Stimulated activated CD4-positive, alpha-beta T cell treated with anti-CD3 and anti-CD28 coated beads, Interleukin-2, amount 100 ng/mL, for 24 hours (primary cell): ENCODE measurements around the gene MIPEP.

Experiments
- DNase-seq, 2 donors: peaks; one replicate each; pipeline ENCODE4 v3.0.0-alpha.2; 2020

The MIPEP gene

DNA sequence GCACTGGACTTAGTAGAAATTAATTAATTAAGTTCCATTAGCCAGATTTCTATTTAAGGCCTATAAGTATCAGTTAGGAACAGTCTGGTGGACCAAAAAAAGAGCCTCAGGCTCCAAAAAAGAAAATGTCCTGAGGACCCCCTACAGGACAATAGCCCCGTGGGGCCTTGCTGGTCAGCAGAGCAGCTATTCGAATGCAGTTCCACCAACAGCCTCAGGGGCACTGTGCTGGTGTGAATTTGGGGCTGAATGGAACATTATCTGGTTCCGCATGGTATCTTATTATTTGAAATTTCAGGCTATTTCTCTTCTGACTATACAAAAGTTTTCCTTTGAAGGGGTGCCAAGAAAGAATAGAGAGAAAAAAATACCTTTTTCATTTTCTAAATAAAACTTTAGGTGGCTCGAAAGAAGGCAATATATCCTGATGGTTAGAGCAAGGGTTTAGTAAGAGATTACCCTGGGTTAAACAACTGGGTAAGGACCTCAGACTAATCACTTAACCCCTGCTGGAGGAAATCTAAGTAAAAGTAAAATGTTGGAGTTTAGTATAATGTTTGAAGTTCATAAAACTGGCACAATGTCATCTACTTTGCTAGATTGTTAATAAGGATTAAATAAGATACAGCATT is 147.2 kb downstream of the MIPEP start:
- no peak for DNase-seq

DNA sequence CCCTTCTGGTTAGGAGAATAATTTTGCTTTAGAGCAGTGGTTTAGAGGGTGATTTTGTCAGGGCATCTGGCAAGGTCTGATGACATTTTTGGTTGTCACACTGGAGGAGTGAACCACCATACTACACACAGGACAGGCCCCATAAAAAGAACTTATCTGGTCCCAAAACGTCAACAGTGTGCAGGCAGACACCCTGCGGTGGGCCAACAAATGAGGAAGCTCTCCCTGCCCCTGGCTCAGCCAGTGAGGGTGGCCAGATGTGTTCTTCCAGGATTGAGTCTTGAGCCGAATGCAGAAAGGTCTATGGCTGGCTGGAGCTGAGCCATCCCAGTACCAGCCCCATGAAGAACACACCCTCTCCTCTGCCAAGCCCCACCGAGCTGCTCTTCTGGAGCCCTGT is 149.2 kb downstream of the MIPEP start:
- DNase-seq: no peak

DNA sequence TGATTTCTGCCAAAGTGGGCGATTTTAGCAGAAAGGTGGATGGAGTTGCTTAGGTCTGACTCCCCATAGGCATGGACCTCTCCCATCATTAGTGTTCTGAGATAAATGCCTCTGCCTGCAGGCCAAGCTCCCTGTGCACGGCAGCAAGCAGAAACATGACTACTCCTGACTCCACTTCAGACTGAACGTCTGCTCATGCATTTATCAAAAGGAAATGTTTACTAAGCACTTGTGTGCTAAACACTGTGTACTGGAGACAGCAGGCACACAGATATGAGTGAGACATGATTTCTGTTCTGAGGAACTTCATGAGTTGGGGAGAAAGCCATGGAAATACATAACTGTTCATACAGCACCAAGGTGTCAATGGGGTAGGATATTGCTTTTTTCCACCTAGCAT is 149.6 kb downstream of the MIPEP start:
- no peak for DNase-seq

DNA sequence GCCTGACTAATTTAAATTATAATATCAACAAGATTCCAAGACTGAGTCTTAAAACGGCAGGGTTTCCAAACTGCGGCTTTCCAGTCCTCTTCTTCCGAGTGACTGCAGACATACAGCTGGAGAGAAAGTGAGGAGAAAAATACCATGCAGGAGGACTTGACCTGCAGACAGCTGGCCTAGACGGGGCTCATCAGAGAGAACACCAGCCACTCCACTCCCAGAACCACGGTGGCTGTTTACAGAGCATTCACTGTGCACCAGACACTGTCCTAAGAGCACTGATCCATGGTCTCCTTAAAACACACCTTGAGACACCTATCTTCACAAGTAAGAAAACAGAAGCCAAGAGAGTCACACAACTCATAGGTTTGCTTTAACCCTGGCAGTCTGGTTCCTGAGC is 152.7 kb downstream of the MIPEP start:
- DNase-seq: no peak

DNA sequence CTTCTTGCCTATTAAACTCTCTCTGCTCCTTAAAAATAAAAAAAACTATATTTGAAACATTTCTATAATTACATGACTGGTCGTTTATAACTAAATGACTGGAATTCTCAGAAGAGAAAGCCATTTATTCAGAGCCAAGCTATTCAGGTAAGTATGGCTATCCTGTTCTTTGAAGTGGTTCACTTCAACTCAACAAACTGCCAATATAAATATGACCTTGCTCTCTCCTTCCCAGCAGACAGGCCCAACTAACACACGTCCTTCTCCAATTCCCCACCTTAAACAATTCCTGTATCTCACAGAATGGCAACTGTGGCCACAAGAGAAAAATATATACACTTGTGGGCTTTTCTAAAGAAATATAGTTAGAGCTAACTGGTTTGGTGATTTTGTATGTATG is 153.9 kb downstream of the MIPEP start:
- no peak for DNase-seq

DNA sequence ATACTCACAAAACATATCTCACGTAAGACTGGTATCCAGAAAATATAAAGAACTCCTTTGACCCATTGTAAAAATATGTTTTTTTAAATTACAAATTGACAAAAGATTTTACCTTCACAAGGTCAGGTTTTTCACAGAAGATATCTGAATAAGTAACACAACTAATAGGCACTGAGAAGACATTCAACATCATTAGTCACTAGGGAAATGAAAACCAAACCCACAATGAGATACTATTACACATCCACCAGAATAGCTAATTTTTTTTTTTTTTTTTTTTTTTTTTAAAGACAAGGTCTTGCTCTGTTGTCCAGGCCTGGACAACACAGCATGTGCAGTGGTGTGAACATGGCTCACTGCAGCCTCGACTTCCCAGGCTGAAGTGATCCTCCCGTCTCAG is 157.5 kb downstream of the MIPEP start:
- DNase-seq: no peak

DNA sequence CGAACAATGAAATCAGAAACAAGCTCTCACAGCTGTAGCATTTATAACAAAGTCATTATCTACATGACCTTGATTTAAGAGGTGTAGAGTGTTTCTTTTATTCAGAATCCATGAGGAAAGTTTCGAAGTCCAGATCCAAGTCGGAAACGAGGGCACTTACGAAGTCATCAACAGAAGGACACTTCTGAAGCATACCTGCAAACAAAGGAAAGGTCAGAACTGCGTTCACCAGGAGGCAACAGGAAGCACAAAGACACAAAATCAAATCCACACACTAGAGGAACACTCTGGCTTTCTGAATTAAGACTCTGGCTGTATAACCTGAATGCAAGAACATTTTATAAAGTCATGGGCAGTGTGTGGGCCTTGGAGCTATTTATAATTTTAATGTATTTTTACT is 158.9 kb downstream of the MIPEP start:
- no peak for DNase-seq

DNA sequence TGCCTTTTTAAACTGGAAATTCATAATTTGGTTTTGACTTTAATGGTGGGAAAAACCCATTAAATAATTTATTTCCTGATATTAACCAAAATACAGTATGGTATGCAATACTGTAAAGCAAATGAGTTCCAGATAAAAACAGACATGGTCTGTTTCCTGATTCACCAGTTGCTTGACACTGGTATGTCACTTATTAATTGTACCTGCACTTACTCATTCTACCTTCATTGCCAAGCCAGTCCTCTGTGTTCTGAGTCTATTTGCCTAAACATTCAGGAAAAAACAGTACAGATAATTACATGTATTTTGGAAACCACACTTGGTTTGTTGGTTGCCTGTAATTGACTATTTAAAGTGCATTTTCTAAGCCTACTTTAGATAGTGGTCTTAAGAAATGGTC is 159.7 kb downstream of the MIPEP start:
- no peak for DNase-seq

DNA sequence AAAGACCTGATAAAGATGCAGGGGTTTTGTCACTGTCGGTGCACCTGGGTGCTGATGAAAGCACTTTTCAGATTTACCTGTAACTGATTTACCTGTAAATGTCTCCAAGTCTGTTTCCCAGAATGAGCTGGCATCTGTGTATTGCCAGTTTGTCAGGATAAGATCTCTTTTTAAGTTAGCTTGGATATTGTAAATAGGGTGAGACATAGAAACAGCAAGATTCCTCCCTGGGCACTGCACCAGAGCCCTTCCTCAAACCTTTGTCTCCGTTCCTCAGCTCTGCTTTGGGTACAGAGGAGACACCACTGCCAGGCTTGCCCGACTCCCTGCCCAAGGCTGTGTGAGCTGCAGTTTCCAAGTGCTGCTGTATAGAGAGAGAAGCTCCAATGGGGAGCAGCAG is 160.4 kb downstream of the MIPEP start:
- DNase-seq: no peak

DNA sequence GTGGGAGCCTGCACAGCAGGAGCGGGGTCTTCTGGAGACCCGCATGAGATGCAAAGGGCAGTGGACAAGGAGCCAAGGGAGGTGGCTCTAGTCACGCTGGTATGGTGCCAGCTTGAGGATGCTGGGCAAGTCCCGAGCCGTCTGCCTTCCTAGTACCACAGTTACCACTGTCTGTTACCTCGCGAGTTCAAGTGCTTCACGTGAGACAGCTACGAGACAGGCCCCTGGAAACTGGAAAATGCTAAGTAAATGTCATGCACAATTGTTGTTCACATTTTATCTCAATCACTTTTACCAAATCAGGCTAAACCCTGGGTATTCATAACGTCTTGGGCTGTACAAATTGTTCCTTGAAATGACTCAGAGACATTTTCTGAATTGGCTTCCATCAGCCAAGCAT is 163.3 kb downstream of the MIPEP start:
- no peak for DNase-seq

DNA sequence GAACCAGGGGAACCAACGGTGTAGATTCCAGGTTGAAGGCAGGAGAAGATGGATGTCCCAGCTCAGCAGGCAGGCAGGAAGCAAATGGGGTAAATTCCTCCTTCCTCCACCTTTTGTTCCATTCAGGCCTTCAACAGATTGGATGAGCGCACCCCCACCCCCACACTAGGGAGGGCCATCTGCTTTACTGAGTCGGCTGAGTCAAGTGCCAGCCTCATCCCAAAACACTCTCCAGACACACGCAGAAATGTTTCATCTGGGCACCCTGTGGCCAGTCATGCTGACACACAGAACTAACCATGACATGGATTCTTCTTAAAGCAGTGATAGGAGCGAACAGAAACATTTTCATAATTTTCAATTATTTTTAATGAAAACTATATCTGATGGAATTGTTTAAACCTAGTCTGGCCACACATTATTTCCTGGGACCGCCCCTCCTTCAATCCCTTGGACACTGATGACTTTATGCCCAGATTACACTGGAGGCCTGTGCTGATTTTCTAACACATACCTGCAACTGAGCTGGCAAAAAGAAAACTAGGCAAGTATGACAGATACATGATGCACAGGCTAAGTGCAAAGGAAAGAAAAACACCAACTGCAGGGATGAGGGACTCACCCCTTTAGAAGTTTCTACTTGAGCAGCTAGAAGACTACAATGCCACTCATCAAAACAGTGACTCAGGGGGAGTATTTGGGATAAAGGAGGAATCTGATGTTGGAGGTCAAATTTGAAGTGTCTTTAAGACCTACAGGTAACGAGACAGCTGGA is 164.8 kb downstream of the MIPEP start:
- no peak for DNase-seq

DNA sequence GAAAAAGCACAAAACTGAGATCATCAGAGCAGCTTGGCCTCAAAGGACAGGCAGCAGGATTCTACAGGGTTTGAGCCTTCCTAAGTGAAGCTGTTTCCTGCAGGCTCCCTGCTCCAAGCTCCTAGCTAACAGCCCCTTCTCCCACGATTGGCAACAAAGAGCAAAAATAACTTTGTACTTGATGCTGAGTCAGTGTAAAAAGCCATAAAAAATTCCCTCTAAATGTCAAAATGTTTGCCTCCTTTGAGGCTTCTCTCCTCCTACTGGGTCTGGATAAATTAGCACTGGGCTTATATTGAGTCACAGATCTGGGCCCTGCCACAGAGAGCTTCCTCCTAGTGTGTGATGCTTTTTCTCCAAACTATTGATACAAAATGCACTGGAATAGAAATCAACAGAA is 165.7 kb downstream of the MIPEP start:
- no peak for DNase-seq

DNA sequence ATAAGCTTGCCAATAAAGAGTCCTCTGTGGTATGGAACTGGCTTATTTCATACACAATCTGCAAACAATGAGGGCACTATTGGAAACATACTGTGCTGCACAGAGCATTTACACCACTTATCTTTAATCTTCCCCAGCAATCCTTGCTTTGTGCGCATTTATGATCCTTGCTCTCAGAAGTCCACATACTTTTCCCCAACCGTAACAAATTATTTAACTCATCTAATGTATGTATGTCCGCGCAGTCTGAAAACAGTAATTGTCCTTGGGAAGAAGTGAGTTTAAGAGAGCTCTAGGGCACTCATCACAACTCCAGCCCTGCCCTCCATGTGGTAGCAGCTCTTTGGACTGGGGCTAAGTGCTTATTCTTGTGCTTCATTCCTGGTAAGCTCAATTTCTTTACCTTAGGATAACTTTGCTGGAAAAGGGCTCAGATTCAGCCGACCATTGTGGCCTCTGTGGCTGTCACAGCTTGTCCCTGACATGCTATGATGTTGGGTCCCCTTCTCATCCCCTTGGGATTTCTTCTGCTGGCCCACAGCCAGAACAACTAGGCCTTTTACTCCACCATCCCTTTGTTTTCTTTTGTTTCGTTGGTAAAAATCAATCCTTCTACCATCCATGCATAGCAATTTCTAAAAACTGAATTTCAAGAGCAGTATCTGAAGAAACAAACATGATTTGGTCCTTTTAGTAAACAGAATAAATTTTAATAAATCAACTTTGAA is 166.3 kb downstream of the MIPEP start:
- DNase-seq: no peak

DNA sequence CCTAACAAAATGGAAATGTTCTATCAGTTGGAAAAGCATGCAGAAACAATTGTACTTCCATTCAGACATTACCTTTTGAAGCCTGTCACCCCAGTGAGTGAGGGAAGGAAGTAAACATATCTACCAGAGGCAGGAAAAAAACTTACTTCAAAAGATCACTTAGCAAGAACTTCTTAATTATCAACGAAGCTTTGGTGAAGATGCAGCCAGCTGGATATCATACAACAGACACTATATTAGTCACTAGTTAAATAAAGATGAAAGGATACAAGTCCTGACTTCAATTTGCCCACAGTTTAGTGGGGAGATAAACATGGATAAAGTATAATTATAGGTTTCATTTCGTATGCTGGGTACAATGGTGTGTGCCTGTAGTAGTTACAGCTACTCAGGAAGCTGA is 170.2 kb downstream of the MIPEP start:
- DNase-seq: no peak

DNA sequence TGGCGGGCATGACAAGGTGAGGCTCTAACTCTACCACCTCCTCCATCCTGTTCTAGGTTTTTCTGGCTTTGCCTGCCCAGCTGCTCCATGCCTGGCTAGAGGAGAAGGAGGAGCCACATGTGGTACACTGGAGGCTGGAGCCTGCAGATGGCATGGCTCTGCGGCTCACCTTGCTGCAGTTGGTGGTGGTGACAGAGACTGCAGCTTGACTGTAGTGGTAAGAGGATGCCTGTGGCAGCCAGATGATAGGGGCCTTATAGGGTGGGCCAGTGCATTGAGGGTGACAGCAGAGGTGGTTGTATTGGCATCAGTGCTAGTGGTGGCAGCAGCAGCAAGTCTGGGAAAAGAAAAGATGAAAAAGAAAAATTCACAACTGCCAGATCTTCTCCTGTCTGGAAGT is 172.8 kb downstream of the MIPEP start:
- no peak for DNase-seq

DNA sequence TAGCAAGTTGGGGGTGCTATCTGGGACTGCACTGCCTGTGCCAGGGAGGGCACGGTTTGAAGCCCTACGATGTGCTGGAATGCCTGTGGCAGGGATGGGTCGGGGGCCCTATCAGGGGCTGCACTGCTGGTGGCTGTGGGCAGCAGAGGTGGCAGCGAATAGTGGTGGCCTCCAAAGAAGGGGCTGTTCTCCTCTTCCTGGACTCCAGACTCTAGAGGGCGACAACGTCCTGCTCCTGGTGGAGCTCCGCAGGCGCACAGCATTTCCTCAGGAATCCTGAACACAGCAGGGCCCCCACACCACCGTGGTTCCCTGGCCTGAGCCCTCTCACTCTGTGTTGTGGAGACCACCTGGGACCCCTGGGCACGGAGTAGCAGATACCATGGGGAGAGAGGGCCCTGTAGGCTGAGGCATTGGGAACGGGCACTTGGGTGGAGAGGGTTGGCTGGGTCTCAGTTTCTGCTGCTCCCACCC is 173.4 kb downstream of the MIPEP start:
- DNase-seq: peak in 1 of 2 donors; percentile 20

DNA sequence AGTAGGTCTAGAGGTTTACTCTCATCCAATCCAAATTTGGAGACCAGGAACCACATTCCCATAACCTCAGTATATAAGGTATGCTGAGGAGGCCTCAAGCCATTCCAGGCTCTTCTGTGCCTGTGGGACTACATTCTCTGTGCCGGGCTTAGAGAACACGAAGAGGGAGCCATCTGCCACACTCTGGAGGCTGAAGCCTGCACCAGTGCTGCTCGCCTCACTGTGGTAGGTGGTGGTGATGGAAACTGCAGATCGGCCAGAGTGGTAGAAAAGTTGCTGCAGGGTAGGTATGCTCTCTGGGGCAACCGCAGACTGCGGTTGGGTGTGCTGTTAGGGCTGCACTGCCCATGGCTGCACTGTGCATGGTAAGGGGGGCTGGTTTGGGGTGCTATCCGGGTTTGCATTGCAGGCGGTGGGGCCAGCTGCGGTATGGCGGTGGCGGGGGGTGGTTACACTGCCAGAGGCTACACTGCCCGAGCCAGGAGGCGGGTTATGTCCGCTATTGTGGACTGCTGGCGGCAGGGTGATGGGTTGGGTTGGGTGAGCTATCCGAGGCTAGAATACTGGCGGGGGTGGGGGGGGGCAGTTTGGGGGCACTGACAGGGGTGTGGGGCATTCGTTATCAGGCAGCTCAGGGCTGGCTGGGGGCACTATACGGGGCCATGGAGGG is 174.0 kb downstream of the MIPEP start:
- DNase-seq: no peak

DNA sequence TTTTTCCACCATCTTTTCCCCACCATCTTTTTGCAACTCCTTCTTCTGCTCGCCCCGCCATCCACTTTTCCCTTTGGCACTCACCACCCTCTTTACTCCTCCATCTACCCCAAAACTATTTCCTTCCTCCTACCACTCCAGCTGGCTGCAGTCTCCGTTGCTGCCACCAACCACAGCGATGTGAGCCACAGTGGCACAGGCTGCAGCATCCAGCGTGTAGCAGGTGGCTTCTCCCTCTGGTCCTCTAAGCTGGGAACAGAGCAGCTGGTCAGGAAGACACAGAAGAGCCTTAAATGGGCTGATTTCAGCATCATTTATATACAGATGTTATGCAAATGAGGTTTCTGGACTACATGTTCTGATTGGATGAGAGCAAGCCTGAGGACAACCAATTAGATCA is 174.5 kb downstream of the MIPEP start:
- no peak for DNase-seq

DNA sequence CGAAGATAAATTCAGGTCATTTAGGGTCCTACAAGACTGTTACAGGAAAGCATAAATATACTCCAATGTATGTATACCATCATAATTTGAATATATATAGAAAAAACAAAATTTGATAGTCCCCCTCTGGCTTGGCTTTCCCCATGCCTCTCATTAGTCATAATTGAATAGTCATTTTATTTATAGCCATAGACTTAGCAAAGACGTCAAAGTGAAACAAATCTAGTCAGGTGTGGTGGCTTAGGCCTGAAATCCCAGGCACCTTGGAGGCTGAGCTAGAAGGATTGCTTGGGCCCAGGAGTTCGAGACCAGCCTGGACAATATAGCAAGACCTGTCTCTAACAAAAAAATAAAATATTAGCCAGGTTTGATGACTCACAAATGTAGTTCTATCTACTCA is 177.8 kb downstream of the MIPEP start:
- DNase-seq: no peak

DNA sequence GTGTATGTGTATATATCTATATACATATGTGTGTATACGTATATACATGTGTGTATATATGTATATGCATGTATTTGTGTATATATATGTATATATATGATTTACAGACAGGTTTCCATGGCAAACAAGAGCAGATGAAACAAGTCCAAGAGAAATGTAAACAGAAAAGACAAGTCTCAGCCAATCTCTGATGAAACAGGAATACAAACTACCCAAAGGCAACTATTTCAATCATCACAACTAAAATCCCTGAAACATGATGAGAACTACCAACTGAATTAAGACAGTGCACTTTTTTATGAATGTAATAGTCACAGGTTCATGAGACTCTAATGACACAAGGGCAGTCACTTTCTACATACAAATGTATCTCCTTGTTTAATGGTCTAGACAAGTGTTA is 178.8 kb downstream of the MIPEP start:
- no peak for DNase-seq

DNA sequence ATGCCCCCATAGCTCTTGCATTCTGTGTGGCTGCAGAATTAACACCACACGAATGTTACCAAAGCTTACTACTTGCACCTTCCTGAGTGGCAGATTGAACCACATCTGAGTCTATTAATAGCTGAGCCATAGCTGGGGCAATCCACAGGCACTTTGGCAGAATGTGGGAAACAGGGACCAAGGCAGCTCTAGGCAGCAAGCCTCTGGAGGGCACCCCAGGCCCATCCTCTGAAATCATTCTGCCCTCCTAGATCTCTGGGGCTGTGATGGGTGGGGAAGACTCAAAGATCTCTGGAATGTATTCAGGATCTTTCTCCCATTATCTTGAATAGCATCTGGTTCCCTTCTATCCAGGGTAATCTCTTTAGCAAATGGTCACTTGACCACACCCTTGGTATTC is 179.7 kb downstream of the MIPEP start:
- DNase-seq: no peak

DNA sequence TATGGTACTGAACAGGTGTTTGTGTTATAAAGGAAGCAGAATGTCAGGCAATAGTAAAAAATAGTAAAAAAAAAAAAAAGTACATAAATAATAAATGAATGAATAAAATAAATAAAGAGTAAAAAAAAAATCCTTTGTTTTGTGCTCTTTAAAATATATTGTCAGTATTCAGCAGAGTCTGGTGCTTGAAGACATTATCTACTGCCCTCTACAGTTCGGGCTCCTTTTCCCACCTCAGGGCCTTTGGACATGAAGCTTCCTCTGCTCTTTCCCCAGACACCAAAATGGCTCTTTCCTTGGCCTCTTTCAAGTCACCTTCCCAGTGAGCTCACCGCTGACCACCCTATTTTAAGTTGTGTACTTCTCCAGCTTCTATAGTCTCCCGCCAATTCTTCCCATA is 181.5 kb downstream of the MIPEP start:
- no peak for DNase-seq

DNA sequence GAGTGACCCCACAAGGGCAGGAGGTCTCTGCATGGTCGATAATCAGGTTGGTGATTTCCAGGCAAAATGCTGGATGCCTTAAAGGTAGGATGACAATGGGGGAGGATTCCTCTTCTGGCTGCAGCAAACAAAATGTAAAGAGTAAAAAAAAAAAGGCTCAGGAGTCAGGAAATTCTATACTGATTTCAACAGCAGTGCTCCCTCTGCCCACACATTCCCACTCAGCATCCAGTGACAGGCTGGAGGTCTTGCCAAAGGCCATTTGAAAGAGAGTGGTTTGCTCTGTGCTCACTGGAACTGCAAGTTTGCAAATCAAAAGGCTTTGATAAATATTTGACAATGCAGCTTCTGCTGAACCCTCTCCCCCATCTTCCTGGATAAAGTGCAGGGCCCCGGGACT is 183.6 kb downstream of the MIPEP start:
- DNase-seq: no peak
